H1 (cell line): ENCODE data around the gene CCDC8.

ENCODE experiments used
- MAFK ChIP-seq: IDR thresholded peaks from 2 replicates; pipeline ENCODE4 v1.6.1; 2012; ENCODE audit warnings: low read depth, mild to moderate bottlenecking, improper control_type of control experiment, low read length
- TF ChIP-seq, protein P1 (sequence below), 3 experiments: IDR thresholded peaks; 1 replicate in 2 of 3; 2 replicates in 1 of 3; pipeline versions ENCODE4 v1.5.1 to v1.6.1; 2011; ENCODE audit warnings: low read length in 3 of 3, mild to moderate bottlenecking in 3 of 3, inconsistent platforms in 2 of 3, low read depth in 1 of 3, moderate library complexity in 1 of 3; ENCODE audit not compliant: insufficient read depth in 1 of 3; ENCODE audit errors: control extremely low read depth in 1 of 3

DNA sequence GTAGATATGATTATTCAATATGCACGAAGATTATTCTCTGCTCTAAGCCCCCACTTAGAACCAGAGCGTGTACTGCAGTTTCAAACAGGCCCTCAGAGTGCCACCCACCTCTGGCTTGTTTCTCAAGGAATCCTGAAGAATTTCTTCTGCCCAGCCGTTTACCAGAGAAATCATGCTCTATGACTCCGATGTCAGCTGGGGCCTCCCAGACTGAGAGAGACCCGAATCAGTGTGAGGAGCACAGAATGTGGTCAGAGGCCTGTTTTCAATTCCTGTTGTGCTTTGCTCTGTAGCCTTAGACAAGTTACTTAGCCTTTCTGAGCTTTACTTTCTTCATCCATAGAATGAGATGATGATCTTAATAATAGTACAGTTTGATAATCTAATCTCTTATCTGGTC lies 9.8 kb upstream of the CCDC8 start:
- TF ChIP-seq MAFK, result no peak
- TF ChIP-seq, protein P1, sequence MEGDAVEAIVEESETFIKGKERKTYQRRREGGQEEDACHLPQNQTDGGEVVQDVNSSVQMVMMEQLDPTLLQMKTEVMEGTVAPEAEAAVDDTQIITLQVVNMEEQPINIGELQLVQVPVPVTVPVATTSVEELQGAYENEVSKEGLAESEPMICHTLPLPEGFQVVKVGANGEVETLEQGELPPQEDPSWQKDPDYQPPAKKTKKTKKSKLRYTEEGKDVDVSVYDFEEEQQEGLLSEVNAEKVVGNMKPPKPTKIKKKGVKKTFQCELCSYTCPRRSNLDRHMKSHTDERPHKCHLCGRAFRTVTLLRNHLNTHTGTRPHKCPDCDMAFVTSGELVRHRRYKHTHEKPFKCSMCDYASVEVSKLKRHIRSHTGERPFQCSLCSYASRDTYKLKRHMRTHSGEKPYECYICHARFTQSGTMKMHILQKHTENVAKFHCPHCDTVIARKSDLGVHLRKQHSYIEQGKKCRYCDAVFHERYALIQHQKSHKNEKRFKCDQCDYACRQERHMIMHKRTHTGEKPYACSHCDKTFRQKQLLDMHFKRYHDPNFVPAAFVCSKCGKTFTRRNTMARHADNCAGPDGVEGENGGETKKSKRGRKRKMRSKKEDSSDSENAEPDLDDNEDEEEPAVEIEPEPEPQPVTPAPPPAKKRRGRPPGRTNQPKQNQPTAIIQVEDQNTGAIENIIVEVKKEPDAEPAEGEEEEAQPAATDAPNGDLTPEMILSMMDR (IDR thresholded peaks at IDR 0.05; ENCODE audit: control extremely low read depth in 1 of 3, insufficient read depth in 1 of 3, low read depth in 1 of 3, low read length in 3 of 3), result no peak
